Prostate gland (tissue), 2 donors: ENCODE measurements around the gene ADARB2. TPM values are rescaled to one million over a fixed set of nuclear protein-coding genes. Genes with fewer than 3 reads are reported as not detected.

Experiments used
- DNase-seq: peaks from one replicate; pipeline ENCODE4 v3.0.0-alpha.2; 2019; ENCODE audit warnings: low spot score
- H3K27ac ChIP-seq, 2 donors: fragments of 200-600 bp; sonication (generic); 2 replicates each; pipeline ENCODE4 v1.5.1; 2017 to 2019
- H3K27me3 ChIP-seq: fragments of 200-600 bp; sonication (generic); replicated peaks from 2 replicates; pipeline ENCODE4 v1.5.1; 2019; ENCODE audit not compliant: insufficient read depth
- H3K36me3 ChIP-seq, 2 donors: fragments of 200-600 bp; sonication (generic); 1 replicate in 1 of 2; 2 replicates in 1 of 2; pipeline versions ENCODE4 v1.5.1 to v1.8.1; 2017 to 2019
- H3K4me1 ChIP-seq: fragments of 200-600 bp; sonication (generic); replicated peaks from 2 replicates; pipeline ENCODE4 v1.5.1; 2019
- H3K4me3 ChIP-seq, 2 donors: fragments of 200-600 bp; sonication (generic); 2 replicates each; pipeline ENCODE4 v1.5.1; 2017 to 2019
- H3K9me3 ChIP-seq: fragments of 200-600 bp; sonication (generic); 2 replicates; pipeline ENCODE4 v1.5.1; 2017
- POLR2A ChIP-seq: fragments of 450-650 bp; IDR thresholded peaks from one replicate; pipeline ENCODE4 v1.6.1; 2016; ENCODE audit warnings: antibody characterized with exemption, mild to moderate bottlenecking
- POLR2AphosphoS5 ChIP-seq: sonication (generic); formaldehyde crosslinking; IDR thresholded peaks from one replicate; pipeline ENCODE4 v1.6.1; 2017; ENCODE audit warnings: antibody characterized with exemption
- WGBS: methylation state at CpG from one replicate; pipeline ENCODE4 v1.1.5; 2018; 5-methylcytosine and 5-hydroxymethylcytosine counted together
- intact Hi-C: fragments of 100-400 bp; cut with DNase I; formaldehyde crosslinking; loops from one replicate; pipeline ENCODE4 v1.14.2; 2022
- total RNA-seq, 2 donors: library from RNA; depleted of rRNA; stranded (reverse); fragments of >200 nt; gene quantifications; one replicate each; pipeline ENCODE4 v1.1.0, GENCODE V29; 2016
- TF ChIP-seq, protein P1 (sequence below), 4 experiments: fragments of 200-600 bp in 2 of 4; fragments of 450-650 bp in 2 of 4; sonication (generic) in 2 of 4; IDR thresholded peaks; 1 replicate in 3 of 4; 2 replicates in 1 of 4; pipeline ENCODE4 v1.5.1; 2016 to 2019; ENCODE audit warnings: antibody characterized with exemption in 4 of 4, mild to moderate bottlenecking in 2 of 4, moderate library complexity in 2 of 4

The ADARB2 gene
- total RNA-seq, 2 donors from 2014 or later: 0.36 to 10.5 TPM

DNA sequence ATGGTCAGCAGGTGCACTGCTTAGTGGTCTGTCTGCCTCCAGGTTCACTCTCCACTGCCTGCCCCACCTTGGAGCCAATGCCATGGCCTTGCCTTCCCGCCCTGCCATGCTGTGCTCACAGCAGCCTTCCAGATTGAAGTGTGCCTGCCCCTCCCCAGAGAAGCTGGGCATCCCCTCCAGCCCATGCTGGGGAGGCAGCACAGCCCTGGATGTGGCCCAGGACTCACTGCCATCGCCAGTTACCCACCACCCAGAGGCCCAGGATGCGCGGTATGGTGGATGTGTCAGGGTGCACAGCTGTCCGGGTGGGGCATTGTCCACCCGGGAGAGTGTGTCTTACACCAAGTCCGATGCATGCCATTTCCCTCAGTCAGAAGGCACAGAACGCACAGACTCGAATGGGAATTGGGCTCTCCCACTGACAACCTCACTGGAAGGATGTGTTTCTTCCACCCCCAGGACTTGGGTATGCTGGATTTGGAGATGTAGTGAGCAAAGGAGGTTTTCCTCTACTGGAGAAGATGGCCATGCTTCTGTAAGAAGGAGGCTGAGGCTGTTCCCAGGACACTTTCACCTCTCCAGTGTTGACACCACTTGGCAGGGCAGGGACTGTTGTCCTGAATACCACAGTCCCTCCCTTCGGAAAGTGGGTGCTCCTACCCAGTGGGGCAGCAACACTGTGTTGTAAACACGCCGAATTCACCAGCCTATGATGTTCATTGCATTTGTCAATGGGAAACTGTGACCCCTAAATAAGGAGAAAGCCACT is 122.0 kb downstream of the ADARB2 start:
- no peak for DNase-seq
- H3K4me1 ChIP-seq: no peaks in the 10 kb centered on the region
- no peak overlapping the region for H3K4me3 ChIP-seq
- no peaks in the 10 kb centered on the region for H3K9me3 ChIP-seq
- no peak overlapping the region for H3K27ac ChIP-seq
- no peaks in the 10 kb centered on the region for H3K36me3 ChIP-seq
- WGBS: 86% methylated on average over 12 of the region's 12 CpGs
- intact Hi-C loops: no loop called here
- no peaks in the 10 kb centered on the region for H3K27me3 ChIP-seq
- TF ChIP-seq, protein P1, sequence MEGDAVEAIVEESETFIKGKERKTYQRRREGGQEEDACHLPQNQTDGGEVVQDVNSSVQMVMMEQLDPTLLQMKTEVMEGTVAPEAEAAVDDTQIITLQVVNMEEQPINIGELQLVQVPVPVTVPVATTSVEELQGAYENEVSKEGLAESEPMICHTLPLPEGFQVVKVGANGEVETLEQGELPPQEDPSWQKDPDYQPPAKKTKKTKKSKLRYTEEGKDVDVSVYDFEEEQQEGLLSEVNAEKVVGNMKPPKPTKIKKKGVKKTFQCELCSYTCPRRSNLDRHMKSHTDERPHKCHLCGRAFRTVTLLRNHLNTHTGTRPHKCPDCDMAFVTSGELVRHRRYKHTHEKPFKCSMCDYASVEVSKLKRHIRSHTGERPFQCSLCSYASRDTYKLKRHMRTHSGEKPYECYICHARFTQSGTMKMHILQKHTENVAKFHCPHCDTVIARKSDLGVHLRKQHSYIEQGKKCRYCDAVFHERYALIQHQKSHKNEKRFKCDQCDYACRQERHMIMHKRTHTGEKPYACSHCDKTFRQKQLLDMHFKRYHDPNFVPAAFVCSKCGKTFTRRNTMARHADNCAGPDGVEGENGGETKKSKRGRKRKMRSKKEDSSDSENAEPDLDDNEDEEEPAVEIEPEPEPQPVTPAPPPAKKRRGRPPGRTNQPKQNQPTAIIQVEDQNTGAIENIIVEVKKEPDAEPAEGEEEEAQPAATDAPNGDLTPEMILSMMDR (IDR thresholded peaks at IDR 0.05): no peak
- TF ChIP-seq POLR2A: no peak
- no peak for TF ChIP-seq POLR2AphosphoS5

DNA sequence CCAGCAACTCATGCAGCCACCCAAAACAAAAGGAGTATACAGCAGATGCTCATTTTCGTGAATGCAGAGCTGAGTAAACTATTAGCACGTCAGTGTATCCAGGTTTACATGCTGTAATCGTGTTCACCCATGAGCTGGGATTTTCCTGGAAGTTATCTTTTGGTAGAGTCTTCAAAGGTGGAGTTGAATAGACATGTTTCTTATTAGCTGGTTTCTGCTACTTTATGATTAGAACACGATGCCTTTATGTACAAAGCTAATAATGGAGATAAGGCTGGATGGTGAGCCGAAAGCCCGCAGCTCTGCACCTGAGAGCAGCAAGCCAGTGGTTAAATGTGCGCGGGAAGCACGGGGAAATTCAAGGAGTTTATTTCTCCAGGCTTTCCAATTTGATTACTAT is 123.8 kb downstream of the ADARB2 start:
- Histone ChIP-seq H3K4me1 (no peaks in the 10 kb centered on the region), H3K4me3 (no peak overlapping the region), H3K9me3 (no peaks in the 10 kb centered on the region), H3K36me3 (no peaks in the 10 kb centered on the region), H3K27me3 (no peaks in the 10 kb centered on the region), H3K27ac (no peak overlapping the region)
- 22% methylated on average over 9 of the region's 9 CpGs for WGBS
- intact Hi-C loops: no loop called here
- TF ChIP-seq, protein P1 (IDR thresholded peaks at IDR 0.05): no peak
- no peak for TF ChIP-seq POLR2A
- no peak for TF ChIP-seq POLR2AphosphoS5
- no peak for DNase-seq

DNA sequence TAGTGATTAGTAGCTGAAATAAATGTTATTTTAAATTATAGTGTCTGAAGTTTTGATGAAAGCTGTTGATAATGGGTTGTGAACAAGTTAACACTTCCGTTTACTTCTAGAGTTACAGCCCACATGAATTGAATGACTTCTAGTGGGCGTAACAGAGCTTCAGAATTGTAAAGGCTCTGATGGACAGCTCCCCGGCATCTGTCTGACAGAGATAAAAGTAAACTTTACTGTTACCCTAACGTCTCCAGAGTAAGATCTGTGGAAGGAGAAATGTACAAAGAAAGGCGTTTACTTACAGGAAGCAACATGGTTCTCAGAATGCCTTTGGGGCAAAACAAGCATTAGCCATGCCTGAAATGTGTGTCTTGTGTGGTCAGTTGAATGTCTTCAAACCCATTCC is 124.4 kb downstream of the ADARB2 start:
- TF ChIP-seq POLR2AphosphoS5 (no peak), POLR2A (no peak)
- TF ChIP-seq, protein P1 (IDR thresholded peaks at IDR 0.05): no peak
- Histone ChIP-seq H3K36me3 (no peaks in the 10 kb centered on the region), H3K4me1 (no peaks in the 10 kb centered on the region), H3K4me3 (no peak overlapping the region), H3K27ac (no peak overlapping the region), H3K9me3 (no peaks in the 10 kb centered on the region), H3K27me3 (no peaks in the 10 kb centered on the region)
- no peak for DNase-seq
- intact Hi-C loops: no loop called here
- 30% methylated on average over 5 of the region's 5 CpGs for WGBS

DNA sequence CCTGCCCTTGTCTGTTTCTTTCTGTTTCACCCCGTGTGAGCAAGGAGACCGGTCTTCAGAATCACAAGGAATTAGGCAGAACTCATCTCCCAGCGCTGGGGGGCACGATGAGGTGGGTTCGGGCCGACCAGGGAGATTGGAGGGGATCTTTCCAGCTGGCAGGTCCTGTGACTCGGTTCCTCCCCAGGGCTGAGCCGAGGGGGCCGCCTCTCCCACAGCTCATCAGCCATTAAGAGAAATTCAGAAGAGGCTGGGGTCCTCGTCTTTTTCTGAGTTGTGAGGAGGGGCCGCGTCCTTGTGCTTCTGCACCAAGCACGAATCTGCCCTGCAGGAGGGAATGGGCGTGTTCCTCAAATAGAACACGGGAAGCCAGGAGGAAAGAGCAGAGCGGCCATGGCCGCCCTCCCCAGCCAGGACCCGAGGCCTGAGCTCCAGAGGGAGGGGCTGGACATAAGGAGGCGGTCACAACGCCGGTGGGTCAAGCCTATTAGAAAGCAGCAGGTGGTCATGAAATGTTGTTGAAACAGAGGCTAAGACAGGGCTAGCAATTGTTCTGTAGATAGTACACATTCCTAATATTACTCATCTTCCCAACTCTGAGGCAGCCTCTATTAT is 125.3 kb downstream of the ADARB2 start:
- 57% methylated on average over 21 of the region's 21 CpGs for WGBS
- no peak for TF ChIP-seq POLR2AphosphoS5
- no peak for TF ChIP-seq POLR2A
- TF ChIP-seq, protein P1 (IDR thresholded peaks at IDR 0.05): no peak
- no peaks in the 10 kb centered on the region for H3K36me3 ChIP-seq
- H3K27me3 ChIP-seq: no peaks in the 10 kb centered on the region
- no peaks in the 10 kb centered on the region for H3K4me1 ChIP-seq
- intact Hi-C loops: no loop called here
- no peaks in the 10 kb centered on the region for H3K9me3 ChIP-seq
- no peak overlapping the region for H3K27ac ChIP-seq
- no peak overlapping the region for H3K4me3 ChIP-seq
- DNase-seq: no peak
